ENCODE results near the gene ODF2. TPM values are rescaled to one million over a fixed set of nuclear protein-coding genes. Genes with fewer than 3 reads are reported as not detected.

The ODF2 gene
- polyA plus RNA-seq, 1 of the 3 experiments (the other 2 are of a cell fraction) = 35.7 TPM

- CTCF ChIA-PET = interaction anchor here (0.8 to 9.3 kb wide), 3 partner anchors 32 to 65 kb away, joined by 3 to 113 read pairs (median 10); no protein-coding TSS in a partner anchor
- DNase-seq = no peak
- 67% methylated on average over 9 of the region's 9 CpGs for WGBS (ENCODE audit: low lambda C conversion rate)
These were observed 48.9 kb upstream of the ODF2 start for GRCh38 chr9:128406848-128407391.

More at GRCh38 chr9:128406848-128407391, 48.9 kb upstream of the ODF2 start:
- H3K27ac ChIP-seq (ENCODE audit: low read depth in 2 of 2, low read length in 1 of 2) = no peak overlapping the region
- no peak overlapping the region for H3K4me2 ChIP-seq
- no peak overlapping the region for H3K9ac ChIP-seq
- no peaks in the 10 kb centered on the region; a peak in 1 of 4 replicates for H3K4me1 ChIP-seq (ENCODE audit: control insufficient read depth in 1 of 2, insufficient read depth in 2 of 2, low read depth in 1 of 2, low read length in 1 of 2)
- H3K4me3 ChIP-seq (ENCODE audit: low read depth in 2 of 2, low read length in 1 of 2) = no peak overlapping the region
- no peaks in the 10 kb centered on the region for H3K79me2 ChIP-seq (ENCODE audit: insufficient read depth)
- no peaks in the 10 kb centered on the region for H3K9me3 ChIP-seq
- no peaks in the 10 kb centered on the region for H3K36me3 ChIP-seq (replicated peaks in 1 of 2; ENCODE audit: control insufficient read depth in 1 of 2, insufficient read depth in 2 of 2, low read length in 1 of 2)
- no peak overlapping the region for H2AFZ ChIP-seq (ENCODE audit: low read depth)
- H3K9me2 ChIP-seq = no peaks in the 10 kb centered on the region
- no peaks in the 10 kb centered on the region for H4K20me1 ChIP-seq (ENCODE audit: insufficient read depth)
- H3F3A ChIP-seq (replicated peaks; ENCODE audit: insufficient read depth) = no peaks in the 10 kb centered on the region
- TF ChIP-seq MXI1 (IDR thresholded peaks at IDR 0.05; ENCODE audit: low read depth, low read length) (no peak), TEAD4 (IDR thresholded peaks at IDR 0.05; ENCODE audit: borderline replicate concordance, insufficient read depth) (no peak), MEF2A (IDR thresholded peaks at IDR 0.05; ENCODE audit: borderline replicate concordance, low read depth) (no peak), TAF1 (IDR thresholded peaks at IDR 0.05; ENCODE audit: borderline replicate concordance, low read depth, low read length) (no peak), REST (IDR thresholded peaks at IDR 0.05; ENCODE audit: low read depth, low read length) (no peak), RXRA (IDR thresholded peaks at IDR 0.05; ENCODE audit: borderline replicate concordance, low read depth) (no peak), TCF12 (IDR thresholded peaks at IDR 0.05) (no peak), JUND (IDR thresholded peaks at IDR 0.05) (no peak), YY1 (IDR thresholded peaks at IDR 0.05; ENCODE audit: low read depth) (no peak), POLR2AphosphoS5 (IDR thresholded peaks at IDR 0.05; ENCODE audit: low read depth, low read length) (no peak), SIN3A (IDR thresholded peaks at IDR 0.05; ENCODE audit: borderline replicate concordance, low read depth, low read length) (no peak), CHD2 (IDR thresholded peaks at IDR 0.05; ENCODE audit: low read length, partially characterized antibody) (no peak), EP300 (IDR thresholded peaks at IDR 0.05; ENCODE audit: borderline replicate concordance in 1 of 2, low read depth in 1 of 2, low read length in 1 of 2) (no peak)
- TF ChIP-seq, protein P1, sequence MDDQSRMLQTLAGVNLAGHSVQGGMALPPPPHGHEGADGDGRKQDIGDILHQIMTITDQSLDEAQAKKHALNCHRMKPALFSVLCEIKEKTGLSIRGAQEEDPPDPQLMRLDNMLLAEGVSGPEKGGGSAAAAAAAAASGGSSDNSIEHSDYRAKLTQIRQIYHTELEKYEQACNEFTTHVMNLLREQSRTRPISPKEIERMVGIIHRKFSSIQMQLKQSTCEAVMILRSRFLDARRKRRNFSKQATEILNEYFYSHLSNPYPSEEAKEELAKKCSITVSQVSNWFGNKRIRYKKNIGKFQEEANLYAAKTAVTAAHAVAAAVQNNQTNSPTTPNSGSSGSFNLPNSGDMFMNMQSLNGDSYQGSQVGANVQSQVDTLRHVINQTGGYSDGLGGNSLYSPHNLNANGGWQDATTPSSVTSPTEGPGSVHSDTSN (IDR thresholded peaks at IDR 0.05) = no peak
- TF ChIP-seq, protein P2, sequence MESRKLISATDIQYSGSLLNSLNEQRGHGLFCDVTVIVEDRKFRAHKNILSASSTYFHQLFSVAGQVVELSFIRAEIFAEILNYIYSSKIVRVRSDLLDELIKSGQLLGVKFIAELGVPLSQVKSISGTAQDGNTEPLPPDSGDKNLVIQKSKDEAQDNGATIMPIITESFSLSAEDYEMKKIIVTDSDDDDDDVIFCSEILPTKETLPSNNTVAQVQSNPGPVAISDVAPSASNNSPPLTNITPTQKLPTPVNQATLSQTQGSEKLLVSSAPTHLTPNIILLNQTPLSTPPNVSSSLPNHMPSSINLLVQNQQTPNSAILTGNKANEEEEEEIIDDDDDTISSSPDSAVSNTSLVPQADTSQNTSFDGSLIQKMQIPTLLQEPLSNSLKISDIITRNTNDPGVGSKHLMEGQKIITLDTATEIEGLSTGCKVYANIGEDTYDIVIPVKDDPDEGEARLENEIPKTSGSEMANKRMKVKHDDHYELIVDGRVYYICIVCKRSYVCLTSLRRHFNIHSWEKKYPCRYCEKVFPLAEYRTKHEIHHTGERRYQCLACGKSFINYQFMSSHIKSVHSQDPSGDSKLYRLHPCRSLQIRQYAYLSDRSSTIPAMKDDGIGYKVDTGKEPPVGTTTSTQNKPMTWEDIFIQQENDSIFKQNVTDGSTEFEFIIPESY (IDR thresholded peaks at IDR 0.05; ENCODE audit: borderline replicate concordance, low read depth) = no peak
- no peaks in the 10 kb centered on the region for H3K27me3 ChIP-seq (ENCODE audit: insufficient read depth)
- POLR2A ChIA-PET = no interaction called here
